ENCODE measurements around the gene CLHC1. TPM values are rescaled to one million over a fixed set of nuclear protein-coding genes. Genes with fewer than 3 reads are reported as not detected.

Gene CLHC1
- total RNA-seq, 1 donor from 2014 or later = 12.3 TPM

- ATAC-seq (peak; percentile 35), DNase-seq (no peak)
- Histone ChIP-seq H3K27me3 (no peaks in the 10 kb centered on the region), H3K27ac (peak overlapping the region; percentile 58), H3K4me3 (no peak overlapping the region), H3K36me3 (no peaks in the 10 kb centered on the region), H3K4me1 (peaks cover 68% of the 10 kb centered on the region), H3K9me3 (no peaks in the 10 kb centered on the region)
- intact Hi-C loops (cut with DNase I) = no loop called here
- no peak for TF ChIP-seq CTCF (IDR thresholded peaks at IDR 0.05)
These were observed 78.4 kb downstream of the CLHC1 start for GRCh38 chr2:55153584-55154299.

GRCh38 chr2:55152475-55153412, 79.3 kb downstream of the CLHC1 start:
- intact Hi-C loops (cut with DNase I) = no loop called here
- Histone ChIP-seq H3K27ac (peak overlapping the region; percentile 38), H3K36me3 (no peaks in the 10 kb centered on the region), H3K27me3 (no peaks in the 10 kb centered on the region), H3K4me1 (peaks cover 58% of the 10 kb centered on the region), H3K4me3 (no peak overlapping the region), H3K9me3 (no peaks in the 10 kb centered on the region)
- DNase-seq = no peak
- peak; percentile 32 for ATAC-seq
- TF ChIP-seq CTCF (IDR thresholded peaks at IDR 0.05) = no peak

GRCh38 chr2:55151733-55152433, 80.2 kb downstream of the CLHC1 start:
- Histone ChIP-seq H3K27ac (no peak overlapping the region), H3K4me1 (peaks cover 49% of the 10 kb centered on the region)
- no peak for DNase-seq

GRCh38 chr2:55150834-55151233, 81.3 kb downstream of the CLHC1 start:
- ATAC-seq = peak; percentile 81

More at GRCh38 chr2:55151733-55152433, 80.2 kb downstream of the CLHC1 start:
- H3K27me3 ChIP-seq = no peaks in the 10 kb centered on the region
- TF ChIP-seq CTCF (IDR thresholded peaks at IDR 0.05) = no peak
- H3K9me3 ChIP-seq = no peaks in the 10 kb centered on the region
- ATAC-seq = no peak
- H3K36me3 ChIP-seq = no peaks in the 10 kb centered on the region
- H3K4me3 ChIP-seq = no peak overlapping the region
- intact Hi-C loops (cut with DNase I) = no loop called here

More at GRCh38 chr2:55150834-55151233, 81.3 kb downstream of the CLHC1 start:
- H3K36me3 ChIP-seq = no peaks in the 10 kb centered on the region
- H3K4me3 ChIP-seq = no peak overlapping the region
- no peak for DNase-seq
- no peaks in the 10 kb centered on the region for H3K9me3 ChIP-seq
- no peak overlapping the region for H3K27ac ChIP-seq
- no peaks in the 10 kb centered on the region for H3K27me3 ChIP-seq
- H3K4me1 ChIP-seq = peaks cover 42% of the 10 kb centered on the region
- TF ChIP-seq CTCF (IDR thresholded peaks at IDR 0.05) = no peak
- intact Hi-C loops (cut with DNase I) = no loop called here

All from upper lobe of right lung (tissue), 1 donor.